Smooth muscle cell (in vitro differentiated cells): Measurements from ENCODE around the gene PDIA5. TPM values are rescaled to one million over a fixed set of nuclear protein-coding genes. Genes with fewer than 3 reads are reported as not detected.
A peak's percentile ranks its signal among the peaks of the same experiment; 100 is the strongest.

ENCODE experiments used
- DNase-seq: peaks from one replicate; lab custom pipeline; 2025; ENCODE audit not compliant: unreplicated experiment; lab: John Stamatoyannopoulos, UW
- H2AFZ ChIP-seq: fragments of 200-600 bp; sonication (generic); 2 replicates; pipeline ENCODE4 v1.6.0; 2016; ENCODE audit warnings: antibody characterized with exemption, low read depth, mild to moderate bottlenecking
- H3F3A ChIP-seq: fragments of 200-600 bp; sonication (generic); 2 replicates; pipeline ENCODE4 v1.6.0; 2017; ENCODE audit warnings: antibody characterized with exemption, low read depth
- H3K27ac ChIP-seq: fragments of 200-600 bp; sonication (generic); 2 replicates; pipeline ENCODE4 v1.5.1; 2016; ENCODE audit warnings: low read depth, mild to moderate bottlenecking
- H3K27me3 ChIP-seq: fragments of 200-600 bp; sonication (generic); 2 replicates; pipeline ENCODE4 v1.6.1; 2016; ENCODE audit warnings: low read depth, mild to moderate bottlenecking
- H3K36me3 ChIP-seq: fragments of 200-600 bp; sonication (generic); 2 replicates; pipeline ENCODE4 v1.5.1; 2016; ENCODE audit warnings: low read depth
- H3K4me1 ChIP-seq: fragments of 200-600 bp; sonication (generic); 2 replicates; pipeline ENCODE4 v1.5.1; 2016; ENCODE audit warnings: low read depth
- H3K4me2 ChIP-seq: fragments of 200-600 bp; sonication (generic); 2 replicates; pipeline ENCODE4 v1.6.0; 2016; ENCODE audit warnings: mild to moderate bottlenecking
- H3K4me3 ChIP-seq: fragments of 200-600 bp; sonication (generic); 2 replicates; pipeline ENCODE4 v1.5.1; 2016; ENCODE audit warnings: mild to moderate bottlenecking
- H3K79me2 ChIP-seq: fragments of 200-600 bp; sonication (generic); 2 replicates; pipeline ENCODE4 v1.6.0; 2016; ENCODE audit warnings: low read depth, mild to moderate bottlenecking
- H3K9ac ChIP-seq: fragments of 200-600 bp; sonication (generic); 2 replicates; pipeline ENCODE4 v1.6.0; 2016; ENCODE audit warnings: low read depth
- H3K9me3 ChIP-seq: fragments of 200-600 bp; sonication (generic); replicated peaks from 2 replicates; pipeline ENCODE4 v1.5.1; 2016; ENCODE audit warnings: low read depth
- H4K20me1 ChIP-seq: fragments of 200-600 bp; sonication (generic); 2 replicates; pipeline ENCODE4 v1.6.0; 2016; ENCODE audit warnings: low read depth
- WGBS: methylation state at CpG from one replicate; pipeline ENCODE4 v1.1.7; 2016; ENCODE audit warnings: low lambda C conversion rate; 5-methylcytosine and 5-hydroxymethylcytosine counted together
- polyA plus RNA-seq: library from polyadenylated mRNA; unstranded; fragments of >200 nt; fragmentation: Nextera tagmentation; extraction: Ambion mirVana; gene quantifications from 2 replicates; pipeline ENCODE4 v1.2.1, GENCODE V29; 2016
- total RNA-seq: library from RNA; depleted of rRNA; stranded (reverse); fragments of >200 nt; gene quantifications from 2 replicates; pipeline ENCODE4 v1.2.3, GENCODE V29; 2014
- TF ChIP-seq, protein P1 (sequence below): fragments of 200-600 bp; sonication (generic); IDR thresholded peaks from 2 replicates; pipeline ENCODE4 v1.5.1; 2017; ENCODE audit warnings: borderline replicate concordance, mild to moderate bottlenecking, antibody characterized with exemption; ENCODE audit not compliant: insufficient read depth, poor library complexity, severe bottlenecking

Gene PDIA5
- total and polyA plus RNA-seq, 2 experiments from 2014 or later: 65.4 to 102 TPM

DNA sequence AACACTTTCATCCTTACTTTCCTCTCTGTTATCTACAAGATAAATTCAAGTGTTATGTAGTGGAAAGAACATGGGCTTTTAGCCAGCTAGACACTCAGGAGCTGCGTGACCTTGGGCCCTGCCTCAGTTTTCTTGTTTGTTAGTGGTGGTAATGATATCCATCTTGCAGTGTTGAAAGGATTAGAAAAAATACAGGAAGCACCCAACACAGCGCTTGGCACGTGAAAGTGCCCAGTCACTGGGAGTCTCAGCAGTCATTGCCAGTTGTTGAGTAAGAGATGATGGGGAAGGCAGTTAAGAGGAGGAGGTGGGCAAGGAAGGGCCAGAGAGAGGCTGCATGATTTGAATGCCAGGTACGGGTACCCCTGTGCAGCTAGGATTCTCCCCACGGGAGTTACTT is 5.3 kb downstream of the PDIA5 start:
- no peaks in the 10 kb centered on the region for H3K36me3 ChIP-seq

DNA sequence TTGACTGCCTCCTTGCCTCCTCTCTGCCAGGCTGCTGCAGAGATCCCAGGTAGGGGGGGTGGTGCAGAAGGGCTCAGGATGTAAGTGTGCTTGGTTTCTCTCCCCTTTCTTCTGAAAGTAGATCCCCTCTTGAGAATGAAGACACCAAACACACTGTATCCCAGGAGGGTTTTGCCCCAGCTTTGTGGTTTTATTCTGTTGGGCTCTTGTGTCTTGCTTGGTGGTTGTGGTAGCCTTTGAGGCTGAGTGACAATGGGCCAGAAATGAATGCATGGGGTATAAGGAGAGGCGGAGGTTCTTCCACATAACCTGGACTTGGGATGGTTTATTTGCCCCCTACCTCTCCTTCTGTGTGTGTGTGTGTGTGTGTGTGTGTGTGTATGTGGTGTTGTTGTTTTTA is 5.7 kb downstream of the PDIA5 start:
- H2AFZ ChIP-seq: no peak overlapping the region
- peaks cover 15% of the 10 kb centered on the region for H3F3A ChIP-seq
- H3K36me3 ChIP-seq: no peaks in the 10 kb centered on the region
- no peak overlapping the region for H3K9ac ChIP-seq
- peaks cover 100% of the 10 kb centered on the region for H3K79me2 ChIP-seq
- H3K9me3 ChIP-seq: no peaks in the 10 kb centered on the region
- DNase-seq: no peak
- no peaks in the 10 kb centered on the region for H3K27me3 ChIP-seq
- no peak overlapping the region for H3K4me2 ChIP-seq
- H4K20me1 ChIP-seq: peaks cover 99% of the 10 kb centered on the region
- H3K4me3 ChIP-seq: no peak overlapping the region
- H3K4me1 ChIP-seq: peaks cover 25% of the 10 kb centered on the region
- 100% methylated on average over 1 of the region's 1 CpG for WGBS
- no peak overlapping the region for H3K27ac ChIP-seq
- TF ChIP-seq, protein P1, sequence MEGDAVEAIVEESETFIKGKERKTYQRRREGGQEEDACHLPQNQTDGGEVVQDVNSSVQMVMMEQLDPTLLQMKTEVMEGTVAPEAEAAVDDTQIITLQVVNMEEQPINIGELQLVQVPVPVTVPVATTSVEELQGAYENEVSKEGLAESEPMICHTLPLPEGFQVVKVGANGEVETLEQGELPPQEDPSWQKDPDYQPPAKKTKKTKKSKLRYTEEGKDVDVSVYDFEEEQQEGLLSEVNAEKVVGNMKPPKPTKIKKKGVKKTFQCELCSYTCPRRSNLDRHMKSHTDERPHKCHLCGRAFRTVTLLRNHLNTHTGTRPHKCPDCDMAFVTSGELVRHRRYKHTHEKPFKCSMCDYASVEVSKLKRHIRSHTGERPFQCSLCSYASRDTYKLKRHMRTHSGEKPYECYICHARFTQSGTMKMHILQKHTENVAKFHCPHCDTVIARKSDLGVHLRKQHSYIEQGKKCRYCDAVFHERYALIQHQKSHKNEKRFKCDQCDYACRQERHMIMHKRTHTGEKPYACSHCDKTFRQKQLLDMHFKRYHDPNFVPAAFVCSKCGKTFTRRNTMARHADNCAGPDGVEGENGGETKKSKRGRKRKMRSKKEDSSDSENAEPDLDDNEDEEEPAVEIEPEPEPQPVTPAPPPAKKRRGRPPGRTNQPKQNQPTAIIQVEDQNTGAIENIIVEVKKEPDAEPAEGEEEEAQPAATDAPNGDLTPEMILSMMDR: no peak

More for the DNA sequence above, 5.3 kb downstream of the PDIA5 start:
- no peaks in the 10 kb centered on the region for H3K9me3 ChIP-seq
- no peaks in the 10 kb centered on the region for H3K27me3 ChIP-seq
- H3K9ac ChIP-seq: no peak overlapping the region
- H3K4me1 ChIP-seq: peaks cover 25% of the 10 kb centered on the region
- H2AFZ ChIP-seq: no peak overlapping the region
- H3K27ac ChIP-seq: no peak overlapping the region
- no peak overlapping the region for H3K4me2 ChIP-seq
- 86% methylated on average over 5 of the region's 5 CpGs for WGBS
- TF ChIP-seq, protein P1: no peak
- H3K4me3 ChIP-seq: no peak overlapping the region
- DNase-seq: no peak
- H4K20me1 ChIP-seq: peaks cover 95% of the 10 kb centered on the region
- H3K79me2 ChIP-seq: peaks cover 100% of the 10 kb centered on the region
- peaks cover 15% of the 10 kb centered on the region for H3F3A ChIP-seq

DNA sequence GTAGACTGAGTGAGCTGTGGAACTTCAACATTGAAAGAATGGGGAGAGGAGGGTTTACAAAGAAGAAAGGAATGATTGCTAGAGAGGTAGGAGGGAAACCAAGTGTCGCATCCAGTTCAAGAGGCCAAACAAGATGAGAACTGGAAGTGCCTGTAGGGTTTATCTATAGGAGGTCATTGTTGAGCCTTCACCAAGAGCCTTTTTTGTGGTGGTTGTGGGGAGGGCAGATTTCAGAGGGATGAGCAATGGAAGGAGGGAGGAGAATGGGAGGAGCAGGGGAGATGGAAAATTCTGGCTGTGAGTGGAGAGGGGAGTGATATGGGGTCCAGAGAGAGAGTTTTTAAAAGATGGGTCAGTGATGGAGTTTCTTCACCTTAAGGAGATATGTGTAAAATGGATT is 8.5 kb downstream of the PDIA5 start:
- Histone ChIP-seq H3K9ac (no peak overlapping the region), H3K4me1 (peaks cover 20% of the 10 kb centered on the region), H3K4me2 (peak overlapping the region; percentile 40), H3K4me3 (no peak overlapping the region), H3K79me2 (peaks cover 92% of the 10 kb centered on the region), H3F3A (peaks cover 15% of the 10 kb centered on the region), H4K20me1 (peaks cover 97% of the 10 kb centered on the region), H3K9me3 (no peaks in the 10 kb centered on the region), H3K27ac (peak overlapping the region; percentile 37), H3K27me3 (no peaks in the 10 kb centered on the region), H2AFZ (no peak overlapping the region), H3K36me3 (no peaks in the 10 kb centered on the region)
- WGBS: 50% methylated on average over 1 of the region's 1 CpG
- DNase-seq: no peak
- TF ChIP-seq, protein P1: no peak

DNA sequence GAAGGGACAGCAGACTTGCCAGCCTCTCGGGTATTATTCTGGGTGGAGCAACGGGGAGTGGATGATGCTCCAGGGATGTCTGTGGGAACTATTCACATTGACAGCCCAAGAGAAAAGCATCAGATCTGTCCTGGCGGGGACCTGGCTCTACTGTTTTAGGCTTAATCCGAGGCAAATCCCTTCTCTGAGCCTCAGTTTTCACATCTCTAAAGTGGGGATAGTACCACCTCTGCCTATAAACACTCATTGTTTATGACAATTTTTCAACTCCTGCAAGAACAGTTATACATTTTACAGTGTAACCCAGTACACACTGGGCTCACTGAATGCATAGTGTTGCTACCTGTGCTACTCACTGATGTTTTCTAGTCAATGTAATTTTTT is 9.3 kb downstream of the PDIA5 start:
- no peak overlapping the region for H3K9ac ChIP-seq
- H3K27ac ChIP-seq: peak overlapping the region; percentile 55
- H3F3A ChIP-seq: peaks cover 21% of the 10 kb centered on the region
- H3K27me3 ChIP-seq: no peaks in the 10 kb centered on the region
- peaks cover 28% of the 10 kb centered on the region for H3K4me1 ChIP-seq
- H3K79me2 ChIP-seq: peaks cover 92% of the 10 kb centered on the region
- H4K20me1 ChIP-seq: peaks cover 97% of the 10 kb centered on the region
- WGBS: 97% methylated on average over 4 of the region's 4 CpGs
- no peaks in the 10 kb centered on the region for H3K36me3 ChIP-seq
- no peak overlapping the region for H3K4me3 ChIP-seq
- no peak overlapping the region for H2AFZ ChIP-seq
- no peaks in the 10 kb centered on the region for H3K9me3 ChIP-seq
- no peak overlapping the region for H3K4me2 ChIP-seq
- DNase-seq: no peak
- TF ChIP-seq, protein P1: no peak
